GM12878 (cell line): Measurements from ENCODE around the gene GALNT11. TPM values are rescaled to one million over a fixed set of nuclear protein-coding genes. Genes with fewer than 3 reads are reported as not detected.

ENCODE experiments used
- ATAC-seq: fragments of 200-7000 bp; cut with Tn5 transposase; 3 replicates; pipeline ENCODE4 v1.9.1; 2020; ENCODE audit warnings: mild to moderate bottlenecking, moderate library complexity
- BruUV-seq: library from RNA; stranded (reverse); fragments of 400-500 nt; replicated peaks from 2 replicates; lab custom pipeline; 2021; lab: Mats Ljungman, UMichigan
- CTCF ChIA-PET: fragments of 300-600 bp; sonication (Branson Sonifier 250); formaldehyde crosslinking; extraction: SDS; loops from one replicate; lab custom pipeline; 2021; ENCODE audit warnings: inconsistent platforms; lab: Yijun Ruan, JAX
- POLR2A ChIA-PET: fragments of 350-600 bp; formaldehyde crosslinking; extraction: SDS; loops from one replicate; lab custom pipeline; 2021; ENCODE audit warnings: inconsistent platforms; lab: Charles Lee
- RAD21 ChIA-PET: fragments of 300-600 bp; sonication (Branson Sonifier 250); formaldehyde crosslinking; loops from one replicate; lab custom pipeline; 2023; ENCODE audit warnings: antibody characterized with exemption; ENCODE audit not compliant: unreplicated experiment; lab: Charles Lee
- SMC1A ChIA-PET: fragments of 300-600 bp; sonication (Branson Sonifier 250); formaldehyde crosslinking; loops from one replicate; lab custom pipeline; 2023; ENCODE audit not compliant: unreplicated experiment, uncharacterized antibody; lab: Charles Lee
- DNase-seq: peaks from one replicate; pipeline ENCODE4 v3.0.0-alpha.2; 2011; ENCODE audit warnings: low read depth, low spot score
- FAIRE-seq: peaks from 3 replicates; lab custom pipeline; 2011; peaks lifted over from hg19 to GRCh38; lab: Jason Lieb, UNC
- H2AFZ ChIP-seq: 2 replicates; pipeline ENCODE4 v1.6.0; 2011; ENCODE audit warnings: low read depth, low read length, control low read depth; ENCODE audit not compliant: control insufficient read depth
- H3K27ac ChIP-seq: 2 replicates; pipeline ENCODE4 v1.5.1; 2011; ENCODE audit warnings: control low read depth; ENCODE audit not compliant: control insufficient read depth, insufficient read depth
- H3K27me3 ChIP-seq, 2 experiments: replicated peaks in 1 of 2; 2 replicates each; pipeline versions ENCODE4 v1.6.0 to v1.6.1; 2011; ENCODE audit warnings: low read length in 1 of 2; ENCODE audit not compliant: control insufficient read depth in 2 of 2, insufficient read depth in 2 of 2
- H3K36me3 ChIP-seq, 2 experiments: 2 replicates each; pipeline ENCODE4 v1.5.1; 2011; ENCODE audit warnings: low read length in 1 of 2; ENCODE audit not compliant: control insufficient read depth in 2 of 2, insufficient read depth in 2 of 2
- H3K4me1 ChIP-seq: 2 replicates; pipeline ENCODE4 v1.6.1; 2011; ENCODE audit warnings: mild to moderate bottlenecking, low read length, moderate library complexity, mixed read lengths; ENCODE audit not compliant: control insufficient read depth, insufficient read depth
- H3K4me2 ChIP-seq: 2 replicates; pipeline ENCODE4 v1.6.0; 2011; ENCODE audit warnings: control low read depth; ENCODE audit not compliant: control insufficient read depth, insufficient read depth
- H3K4me3 ChIP-seq: fragments of 200-600 bp; sonication (generic); 2 replicates; pipeline ENCODE4 v1.5.1; 2016
- H3K79me2 ChIP-seq: 2 replicates; pipeline ENCODE4 v1.6.0; 2011; ENCODE audit warnings: low read length; ENCODE audit not compliant: control insufficient read depth, insufficient read depth
- H3K9ac ChIP-seq: 2 replicates; pipeline ENCODE4 v1.8.0; 2011; ENCODE audit warnings: low read length, control low read depth, mixed read lengths; ENCODE audit not compliant: control insufficient read depth, insufficient read depth
- H3K9me3 ChIP-seq: replicated peaks from 3 replicates; pipeline ENCODE4 v1.5.1; 2011; ENCODE audit warnings: mild to moderate bottlenecking, low read length; ENCODE audit not compliant: control insufficient read depth, insufficient read depth
- H4K20me1 ChIP-seq: 2 replicates; pipeline ENCODE4 v1.6.0; 2011; ENCODE audit not compliant: control insufficient read depth, insufficient read depth
- ASH2L ChIP-seq: fragments of 300-600, 200-600 bp; sonication (generic); IDR thresholded peaks from 2 replicates; pipeline ENCODE4 v1.6.1; 2017; ENCODE audit warnings: low read depth, mild to moderate bottlenecking, borderline replicate concordance
- CREB1 ChIP-seq: IDR thresholded peaks from 2 replicates; pipeline ENCODE4 v1.6.1; 2012; ENCODE audit warnings: low read depth, mild to moderate bottlenecking, inconsistent platforms
- DPF2 ChIP-seq: fragments of 450-650 bp; IDR thresholded peaks from 2 replicates; pipeline ENCODE4 v1.6.1; 2017; ENCODE audit warnings: mild to moderate bottlenecking
- GATAD2B ChIP-seq: fragments of 450-650 bp; conservative IDR thresholded peaks from 2 replicates; pipeline ENCODE4 v1.6.1; 2017; ENCODE audit warnings: low read depth, mild to moderate bottlenecking, moderate library complexity
- POLR2A ChIP-seq: IDR thresholded peaks from 2 replicates; pipeline ENCODE4 v1.6.1; 2011; ENCODE audit warnings: low read depth, mild to moderate bottlenecking, low read length
- POLR2AphosphoS5 ChIP-seq: IDR thresholded peaks from 2 replicates; pipeline ENCODE4 v1.6.1; 2011; ENCODE audit warnings: mild to moderate bottlenecking, low read length, inconsistent platforms
- ZZZ3 ChIP-seq: IDR thresholded peaks from 2 replicates; pipeline ENCODE4 v1.6.1; 2011; ENCODE audit warnings: low read depth; ENCODE audit not compliant: control insufficient read depth, insufficient read length
- WGBS: methylation state at CpG from one replicate; pipeline ENCODE4 v1.1.6; 2016; ENCODE audit warnings: low lambda C conversion rate; ENCODE audit not compliant: insufficient replicate concordance, insufficient coverage; ENCODE audit errors: missing lambda C conversion rate; 5-methylcytosine and 5-hydroxymethylcytosine counted together
- in situ Hi-C: fragments of 300-500 bp; cut with MboI; formaldehyde crosslinking; loops from 9 replicates; pipeline ENCODE4 v1.14.3; 2018; ENCODE audit warnings: mixed read lengths
- intact Hi-C: fragments of 100-400 bp; cut with micrococcal nuclease; formaldehyde crosslinking; loops from one replicate; pipeline ENCODE4 v1.14.2; 2022; ENCODE audit not compliant: unreplicated experiment
- polyA plus RNA-seq, 11 experiments: library from polyadenylated mRNA; depleted of rRNA in 4 of 11; unstranded in 6 of 11; stranded (reverse) in 5 of 11; fragments of >200 nt; fragmentation: Nextera tagmentation in 4 of 11; fragmentation: Illumina TruSeq in 1 of 11; extraction: Ambion mirVana in 4 of 11; extraction: Trizol in 1 of 11; gene quantifications; 1 replicate in 1 of 11; 2 replicates in 10 of 11; pipeline versions ENCODE4 v1.2.1 to v1.2.3, GENCODE V29; 2011 to 2016; ENCODE audit warnings: inconsistent platforms in 2 of 11, missing spikeins in 2 of 11, low read depth in 1 of 11
- total RNA-seq, 4 experiments: library from RNA; depleted of rRNA in 3 of 4; stranded (reverse); fragments of >200 nt in 3 of 4; fragmentation: Illumina TruSeq in 1 of 4; extraction: Trizol in 1 of 4; gene quantifications; 2 replicates each; pipeline versions ENCODE4 v1.2.1 to v1.2.3, GENCODE V29; 2013 to 2021
- TF ChIP-seq, protein P1 (sequence below): IDR thresholded peaks from 2 replicates; pipeline ENCODE4 v1.6.1; 2012; ENCODE audit warnings: low read length, inconsistent platforms

GALNT11 gene
- total and polyA plus RNA-seq, 10 of the 15 experiments (the other 5 are each of a cell fraction or from before 2014, with no cell fraction given): 2.0 to 9.5 (median 6.4) TPM

DNA sequence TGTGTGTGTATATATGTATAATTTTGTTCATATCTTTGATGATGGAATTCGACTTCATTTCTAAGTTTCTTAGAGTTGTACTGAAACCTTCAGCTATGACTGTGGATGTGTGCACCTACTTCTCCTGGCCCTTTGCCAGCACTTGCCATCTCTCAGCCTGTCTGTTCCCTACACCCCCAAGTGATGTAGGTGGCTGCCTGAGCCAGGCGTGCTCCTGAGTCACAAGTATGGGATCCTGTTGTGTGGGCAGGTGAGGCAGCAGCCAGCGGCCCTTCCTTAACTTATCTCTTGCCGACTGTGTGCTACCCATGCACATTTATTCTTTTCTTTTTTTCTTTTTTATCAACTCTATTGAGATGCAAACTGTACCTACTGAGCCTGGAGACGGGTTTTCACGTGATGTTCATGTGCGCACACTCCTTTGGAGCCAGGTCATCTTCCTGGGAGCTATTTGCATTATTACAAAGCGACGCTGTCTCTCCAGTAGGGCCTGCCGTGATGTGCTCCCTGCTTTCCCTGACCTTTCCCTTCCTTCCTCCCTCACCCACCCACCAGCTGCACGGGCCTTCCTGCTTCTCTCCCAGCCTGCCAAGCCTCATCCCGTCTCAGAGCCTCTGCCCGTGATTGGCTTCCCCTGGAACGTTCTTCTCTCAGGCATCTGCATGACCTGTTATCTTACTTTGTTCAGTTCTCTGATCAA, 31.3 kb upstream of the GALNT11 start:
- Histone ChIP-seq H3K4me1 (no peaks in the 10 kb centered on the region), H3K36me3 (no peaks in the 10 kb centered on the region), H3K9ac (no peak overlapping the region), H4K20me1 (no peaks in the 10 kb centered on the region), H2AFZ (no peak overlapping the region), H3K4me3 (no peak overlapping the region), H3K27me3 (no peaks in the 10 kb centered on the region), H3K79me2 (no peaks in the 10 kb centered on the region), H3K9me3 (no peaks in the 10 kb centered on the region), H3K27ac (no peak overlapping the region), H3K4me2 (no peak overlapping the region)
- no peak for FAIRE-seq
- in situ Hi-C loops (no loop called here), intact Hi-C loops (no loop called here)
- ChIA-PET RAD21 (no interaction called here), SMC1A (no interaction called here), POLR2A (no interaction called here), CTCF (no interaction called here)
- no TSS peak for BruUV-seq
- DNase-seq: no peak
- 26% methylated on average over 14 of the region's 14 CpGs for WGBS
- no peak for ATAC-seq
- no peak for TF ChIP-seq GATAD2B
- no peak for TF ChIP-seq POLR2AphosphoS5
- no peak for TF ChIP-seq CREB1
- TF ChIP-seq POLR2A: no peak
- no peak for TF ChIP-seq ZZZ3
- TF ChIP-seq DPF2: no peak
- TF ChIP-seq, protein P1, sequence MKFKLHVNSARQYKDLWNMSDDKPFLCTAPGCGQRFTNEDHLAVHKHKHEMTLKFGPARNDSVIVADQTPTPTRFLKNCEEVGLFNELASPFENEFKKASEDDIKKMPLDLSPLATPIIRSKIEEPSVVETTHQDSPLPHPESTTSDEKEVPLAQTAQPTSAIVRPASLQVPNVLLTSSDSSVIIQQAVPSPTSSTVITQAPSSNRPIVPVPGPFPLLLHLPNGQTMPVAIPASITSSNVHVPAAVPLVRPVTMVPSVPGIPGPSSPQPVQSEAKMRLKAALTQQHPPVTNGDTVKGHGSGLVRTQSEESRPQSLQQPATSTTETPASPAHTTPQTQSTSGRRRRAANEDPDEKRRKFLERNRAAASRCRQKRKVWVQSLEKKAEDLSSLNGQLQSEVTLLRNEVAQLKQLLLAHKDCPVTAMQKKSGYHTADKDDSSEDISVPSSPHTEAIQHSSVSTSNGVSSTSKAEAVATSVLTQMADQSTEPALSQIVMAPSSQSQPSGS: no peak
- TF ChIP-seq ASH2L: no peak
